Epidermal melanocyte (primary cell): ENCODE measurements around the gene SLC12A7.
"Not testable (repeated sequence)": the region's sequence is repeated elsewhere in the genome, so short reads cannot be mapped to it uniquely, and the experiment has no call there.

Experiments
- DNase-seq: peaks from one replicate; pipeline ENCODE4 v3.0.0; 2011; ENCODE audit warnings: low spot score; ENCODE audit not compliant: insufficient read length

SLC12A7 gene

DNA sequence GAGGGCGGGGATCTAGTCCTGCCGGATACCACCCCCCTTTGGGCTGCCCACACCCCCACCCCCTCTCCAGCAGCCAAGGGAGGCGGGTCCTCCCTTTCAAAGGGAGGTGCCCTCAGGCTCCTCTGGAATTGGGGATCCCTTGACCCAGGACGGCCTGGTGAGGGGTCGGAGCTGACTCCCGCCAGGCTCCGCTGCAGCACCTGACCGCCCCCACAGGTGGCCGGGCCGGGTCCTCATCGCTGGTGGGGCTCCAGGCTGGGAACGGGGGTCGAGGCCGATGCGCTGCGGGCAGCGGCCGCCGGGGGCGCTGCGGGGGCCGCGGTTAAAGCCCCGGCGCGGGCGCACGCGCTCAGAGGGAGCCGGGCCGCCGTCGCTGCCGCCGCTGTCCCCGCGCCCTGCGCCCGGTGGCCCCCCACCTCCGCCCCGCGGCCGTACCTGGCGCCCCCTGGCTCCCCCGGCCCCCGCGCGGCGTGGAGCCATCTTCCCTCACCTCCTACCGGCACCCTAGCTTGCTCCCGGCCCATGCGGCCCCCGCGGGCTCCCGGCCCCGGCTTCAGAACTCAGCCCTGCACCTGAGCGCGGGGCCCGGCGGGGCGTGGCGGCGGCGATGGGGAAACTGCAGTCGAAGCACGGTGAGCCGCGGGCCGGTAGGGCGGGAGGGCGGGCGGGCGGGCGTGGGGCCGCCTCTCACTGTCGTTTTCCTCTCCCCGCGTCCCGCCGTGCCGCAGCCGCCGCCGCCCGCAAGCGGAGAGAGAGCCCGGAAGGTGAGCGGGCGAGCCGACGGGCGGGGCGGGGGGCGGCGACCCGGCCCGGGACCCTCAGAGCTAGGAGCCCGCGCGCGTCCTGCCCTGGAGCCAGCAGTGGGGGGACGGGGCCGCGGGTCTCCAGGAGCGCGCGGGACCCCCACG lies 103.2 kb downstream of the SLC12A7 start, which contains the start of gene NKD2:
TSS of gene NKD2 (plus strand) at position 352 of the 908 bp plus-strand sequence. CDS start at position 608, 256 bp downstream.
- peak; percentile 78 for DNase-seq

DNA sequence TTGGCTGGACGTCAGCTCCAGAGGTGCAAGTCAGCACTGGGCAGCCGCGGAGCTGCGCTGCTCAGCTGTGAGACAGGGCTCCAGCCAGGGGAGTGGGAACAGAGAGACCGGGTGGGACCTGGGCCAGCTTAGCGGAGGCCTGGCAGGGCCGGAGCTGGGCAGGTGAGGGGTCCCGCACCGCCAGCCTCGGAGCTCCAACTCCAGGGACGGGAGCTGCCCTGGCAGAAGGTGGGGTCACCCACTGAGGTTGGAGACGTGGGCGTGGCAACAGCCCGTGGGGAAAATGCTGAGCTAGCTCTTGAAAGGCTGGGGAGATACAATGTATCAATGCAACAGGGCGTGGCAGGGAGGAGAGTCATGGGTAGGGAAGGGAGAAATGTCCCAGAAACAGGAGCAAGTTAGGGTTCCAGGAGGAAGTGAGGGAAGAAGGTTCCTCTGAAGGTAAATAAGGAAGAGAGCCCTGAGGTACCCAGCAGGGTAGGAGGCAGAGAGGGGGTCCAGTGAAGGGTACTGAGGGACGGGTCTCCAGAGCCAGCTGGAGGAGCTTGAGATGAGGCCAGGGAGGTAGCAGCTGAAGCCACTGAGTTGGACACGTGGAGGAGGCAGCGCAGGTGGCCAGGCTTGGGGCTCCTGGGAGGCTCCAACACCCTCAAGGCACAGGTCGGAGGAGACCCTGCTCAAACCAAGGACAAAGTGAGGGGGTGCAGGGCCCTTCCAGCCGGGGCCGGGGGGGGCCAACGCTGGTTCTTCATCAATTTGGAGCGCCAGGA lies 104.0 kb downstream of the SLC12A7 start:
- DNase-seq = no peak

DNA sequence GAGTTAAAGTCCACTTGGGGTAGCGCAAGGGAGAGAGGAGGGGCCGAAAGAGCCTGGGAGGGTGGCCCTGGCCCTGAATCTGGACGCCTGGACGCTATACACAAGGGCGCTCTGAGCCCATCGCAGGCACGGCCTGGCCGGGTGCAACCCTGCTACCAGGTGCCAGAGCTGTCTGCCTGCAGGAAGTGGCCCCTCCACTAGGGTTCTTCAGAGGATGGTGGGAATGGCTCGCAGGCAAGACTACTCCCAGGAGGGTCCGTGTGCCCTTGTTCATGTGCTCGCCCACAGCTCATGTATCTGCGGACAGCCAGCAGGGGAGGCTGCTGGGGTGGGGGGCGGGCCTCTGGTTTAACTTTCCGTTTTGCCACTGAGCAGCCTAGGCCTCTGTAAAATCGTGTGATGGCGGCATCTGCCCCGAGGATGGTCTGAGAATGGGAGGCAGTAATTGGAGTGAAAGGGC lies 104.6 kb downstream of the SLC12A7 start:
- DNase-seq = no peak

DNA sequence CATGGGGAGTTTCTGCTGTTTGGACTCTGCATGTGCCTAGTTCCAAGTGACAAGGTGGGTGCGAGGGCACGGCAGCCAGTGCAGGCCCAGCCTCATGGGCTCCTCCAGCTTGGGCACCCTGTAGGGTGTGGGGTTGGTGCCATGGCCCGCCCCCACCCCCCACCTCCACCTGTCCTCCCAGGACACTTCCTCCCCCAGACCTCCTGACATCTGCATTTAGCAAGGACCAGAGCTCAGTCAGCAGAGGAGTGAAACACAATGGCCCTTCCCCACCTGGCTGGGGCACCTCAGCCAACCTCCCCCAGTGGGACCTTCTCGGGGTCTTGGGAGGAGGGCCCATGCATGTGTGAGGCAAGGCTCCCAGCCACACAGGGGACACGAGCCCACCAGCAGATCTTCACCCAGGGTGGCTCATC lies 105.2 kb downstream of the SLC12A7 start:
- no peak for DNase-seq

DNA sequence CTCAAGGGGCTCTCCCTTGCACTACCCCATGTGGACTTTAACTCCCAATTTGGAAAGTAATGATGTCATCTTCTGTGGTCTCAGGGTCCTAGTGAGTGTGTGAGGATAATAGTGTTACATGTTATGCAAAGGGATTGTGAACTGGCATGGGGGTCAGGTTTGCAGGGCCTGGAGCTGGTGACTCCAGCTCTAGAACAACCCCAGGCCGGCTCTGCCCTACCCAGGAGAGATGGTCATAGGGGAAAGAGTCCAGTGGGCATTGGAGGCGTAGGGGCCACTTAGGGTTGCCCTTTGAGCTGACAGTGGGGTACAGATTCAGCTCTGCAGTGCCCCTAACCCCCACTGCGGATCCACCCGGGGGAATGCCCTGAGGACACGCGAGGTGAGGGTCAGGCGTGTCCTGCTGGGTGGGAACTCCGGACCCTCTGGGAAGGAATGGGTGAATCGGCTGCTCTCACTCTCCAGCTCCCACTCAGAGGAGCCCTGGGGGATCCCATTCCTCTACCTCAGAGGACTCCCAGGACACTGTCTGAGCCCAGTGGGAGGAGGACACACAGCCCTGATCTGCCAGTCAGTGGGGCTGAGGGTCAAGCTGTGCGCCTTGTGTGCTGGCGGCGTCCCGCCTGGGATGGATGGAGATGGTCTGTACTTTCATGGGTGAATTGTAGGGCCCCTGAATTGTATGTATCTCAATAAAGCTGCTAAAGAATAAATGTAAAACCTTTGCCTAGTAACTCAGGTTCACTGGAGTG lies 105.8 kb downstream of the SLC12A7 start:
- no peak for DNase-seq

DNA sequence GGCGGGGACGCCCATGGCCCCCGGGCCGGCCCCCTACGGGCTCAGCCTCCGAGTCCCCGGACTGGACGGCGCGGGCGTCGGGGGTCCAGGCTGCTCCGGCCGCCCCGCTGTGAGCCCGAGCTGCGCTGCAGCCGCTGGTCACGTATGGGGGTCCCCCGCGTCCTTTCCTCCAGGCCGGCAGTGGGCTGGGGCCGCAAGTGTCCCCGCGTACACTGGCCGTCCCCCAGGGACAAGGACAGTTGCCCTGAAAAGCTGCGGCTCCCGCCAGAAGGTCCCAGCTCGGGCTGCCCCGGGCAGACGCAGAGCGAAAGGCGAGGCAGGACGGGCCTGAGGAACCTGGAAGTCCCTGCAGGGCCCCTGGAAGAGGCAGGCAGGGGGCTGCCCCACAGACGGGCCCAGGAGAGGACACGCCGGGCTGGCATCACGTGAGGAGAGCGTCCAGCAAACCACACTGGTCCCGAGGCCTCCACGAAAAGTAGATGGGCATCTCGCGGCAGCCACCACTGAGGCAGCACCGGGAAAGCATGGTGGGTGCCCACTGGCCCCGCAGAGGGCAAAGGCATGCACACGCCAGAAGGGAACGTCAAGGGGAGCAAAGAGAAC lies 106.5 kb downstream of the SLC12A7 start:
- DNase-seq = no peak

DNA sequence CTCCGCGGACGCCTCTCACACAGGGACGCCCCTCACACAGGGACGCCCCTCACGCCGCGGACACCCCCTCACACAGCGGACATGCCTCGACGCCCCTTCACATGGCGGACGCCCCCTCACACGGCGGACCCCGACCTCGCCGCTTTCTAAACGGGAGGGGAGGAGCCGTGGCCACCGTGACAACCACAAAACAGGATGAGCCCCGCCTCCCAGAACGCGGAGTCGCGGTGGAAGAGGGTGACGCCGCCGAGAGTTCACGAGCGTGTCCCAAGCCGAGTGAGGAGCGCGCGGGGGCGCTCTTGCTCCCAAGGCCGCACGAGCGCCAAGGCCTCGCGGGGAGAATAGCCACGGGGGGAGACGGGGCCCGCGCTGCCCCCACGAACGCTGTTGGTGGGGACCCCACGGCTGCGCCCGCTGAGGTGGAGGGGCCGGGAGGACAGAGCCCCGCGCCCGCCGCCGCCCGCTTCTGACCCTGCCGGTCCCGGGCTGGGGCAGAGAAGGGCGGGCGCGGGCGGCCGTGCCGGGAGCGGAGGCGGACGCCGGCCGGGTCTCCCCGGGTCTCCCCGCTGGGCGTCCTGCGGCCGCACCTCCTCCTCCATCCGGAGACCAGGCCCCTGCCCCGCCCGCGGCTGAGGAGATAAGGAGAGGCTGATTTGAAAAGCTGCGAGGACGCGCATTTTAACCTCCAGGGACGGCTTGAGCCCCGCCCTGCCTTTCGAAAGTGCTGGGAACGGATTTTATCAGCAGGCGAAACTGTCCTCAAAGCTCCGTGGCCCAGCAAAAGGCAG lies 107.2 kb downstream of the SLC12A7 start:
- no peak for DNase-seq

DNA sequence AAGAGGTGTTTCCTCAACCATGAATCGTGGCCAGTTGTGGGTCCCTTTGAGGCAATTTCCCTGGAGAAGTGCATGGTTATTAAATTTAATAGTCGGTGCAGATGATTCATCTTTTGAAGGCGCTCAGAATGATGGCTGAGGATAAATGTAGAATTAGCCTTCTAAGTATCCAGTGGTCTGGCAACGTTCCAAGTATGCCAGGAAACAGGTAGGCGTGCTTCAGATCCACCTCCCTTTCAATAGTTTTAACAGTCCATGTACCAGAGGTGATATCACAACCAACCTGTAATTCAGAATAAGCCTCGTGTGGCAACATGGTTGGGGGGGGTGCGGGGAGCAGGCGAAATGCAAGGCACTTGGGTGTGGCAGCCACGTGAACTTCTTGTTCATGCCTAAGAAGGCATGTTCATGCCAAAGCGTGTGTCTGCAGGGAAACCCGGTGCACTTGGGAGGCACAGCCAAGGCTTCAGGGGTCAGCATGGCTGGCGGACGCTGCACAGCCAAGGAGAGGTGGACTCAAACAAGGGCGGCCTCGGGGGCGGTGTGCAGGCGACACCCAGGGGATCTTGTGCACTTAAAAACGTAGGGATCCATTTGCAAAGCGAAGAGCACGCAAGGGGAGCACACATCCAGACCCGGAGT lies 108.4 kb downstream of the SLC12A7 start:
- no peak for DNase-seq

DNA sequence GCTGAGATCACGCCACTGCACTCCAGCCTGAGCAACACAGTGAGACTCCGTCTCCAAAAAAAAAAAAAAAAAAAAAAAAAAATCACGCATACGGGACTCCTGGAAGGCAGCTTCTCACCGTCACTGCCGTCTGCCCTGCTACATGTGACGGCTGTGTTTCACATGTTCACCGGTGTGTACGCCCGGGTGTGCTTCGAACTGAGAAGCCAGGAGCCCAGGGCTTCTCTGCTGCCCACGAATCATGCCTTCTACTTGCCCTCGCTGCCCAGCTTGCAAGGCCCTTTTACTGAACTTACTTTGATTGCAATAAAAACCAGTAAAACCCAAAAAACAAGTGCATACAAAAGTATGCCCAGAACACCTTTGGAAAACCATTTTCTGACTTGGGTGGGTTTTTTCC lies 109.0 kb downstream of the SLC12A7 start:
- DNase-seq = no peak

DNA sequence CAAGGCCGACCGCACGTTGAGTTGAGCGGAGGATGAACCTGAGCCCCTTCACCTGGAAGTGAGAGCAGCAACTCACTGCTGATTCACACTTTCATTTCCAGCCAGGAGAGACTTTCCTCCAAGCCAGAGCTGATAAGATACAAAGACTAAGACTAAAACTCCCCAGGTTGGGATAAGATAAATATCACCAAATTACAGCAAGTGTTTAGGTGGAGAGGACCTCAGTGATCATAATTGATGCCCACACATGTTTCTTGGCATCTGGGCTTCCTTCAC lies 109.7 kb downstream of the SLC12A7 start:
- no peak for DNase-seq

DNA sequence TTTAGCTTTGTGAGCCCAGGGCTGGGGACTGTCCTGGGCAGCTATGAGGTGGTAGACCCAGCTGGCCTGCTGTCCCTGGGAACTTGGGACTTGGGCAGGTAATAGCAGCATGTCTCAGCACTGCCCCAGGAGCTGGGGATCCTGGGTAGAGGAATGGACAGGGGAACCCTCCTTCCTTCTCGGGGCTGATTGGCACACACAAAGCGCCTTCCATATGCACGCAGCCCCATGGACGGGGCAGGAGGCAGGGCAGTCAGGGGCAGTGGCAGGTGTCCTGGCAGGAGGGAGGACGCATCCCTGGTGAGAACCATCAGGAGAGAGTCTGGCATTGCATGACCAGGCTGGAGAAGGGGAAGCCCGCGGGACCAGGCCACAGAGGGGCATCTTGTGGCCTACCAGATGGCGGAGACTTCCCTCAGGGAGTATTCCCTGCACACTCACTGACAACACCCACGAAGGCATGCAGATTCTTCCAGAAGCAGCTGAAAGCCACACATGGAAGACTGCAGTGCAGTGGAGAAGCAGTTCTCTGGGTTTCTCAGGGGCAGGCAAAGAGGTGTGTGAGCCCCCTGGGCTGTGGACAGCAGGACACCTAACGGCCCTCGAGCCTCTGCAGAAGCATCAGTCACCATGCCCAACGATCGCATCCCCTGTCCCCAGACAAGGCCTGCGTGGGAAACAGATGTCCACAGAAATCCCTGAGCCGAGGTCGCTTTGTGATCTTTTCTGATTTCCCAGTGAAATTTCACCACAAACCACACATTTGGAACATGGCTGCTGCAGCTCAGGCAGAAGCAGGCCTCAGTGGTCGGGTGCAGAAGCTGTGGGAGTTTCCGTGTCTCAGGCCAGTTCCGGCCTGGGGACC lies 110.2 kb downstream of the SLC12A7 start:
- DNase-seq = no peak

DNA sequence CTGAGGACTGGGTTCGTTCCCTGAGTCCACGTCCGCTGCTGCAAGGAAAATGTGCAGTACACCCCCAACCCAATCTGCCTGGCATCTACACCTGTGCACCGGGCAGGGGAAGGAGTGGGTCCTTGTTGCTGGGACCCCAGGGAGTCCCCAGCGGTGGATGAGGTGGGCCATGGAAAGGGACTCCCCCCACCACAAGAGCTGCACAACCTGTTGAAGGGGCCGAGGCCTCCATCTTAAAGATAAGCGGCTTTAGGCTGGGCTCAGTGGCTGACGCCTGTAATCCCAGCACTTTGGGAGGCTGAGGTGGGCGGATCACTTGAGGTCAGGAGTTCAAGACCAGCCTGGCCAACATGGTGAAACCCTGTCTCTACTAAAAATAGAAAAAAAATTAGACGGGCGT lies 111.0 kb downstream of the SLC12A7 start:
- not testable (repeated sequence) for DNase-seq
